GM19193 (cell line): Measurements from ENCODE around the gene PCMTD2.

Experiments used
- POLR2A ChIP-seq: IDR thresholded peaks from 4 replicates; pipeline ENCODE4 v1.6.1; 2011; ENCODE audit not compliant: insufficient read depth, insufficient read length; ENCODE audit errors: extremely low read depth

The PCMTD2 gene

GRCh38 chr20:64229507-64230061, 26.0 kb upstream of the PCMTD2 start:
- no peak for TF ChIP-seq POLR2A

- no peak for TF ChIP-seq POLR2A
Measured at GRCh38 chr20:64230461-64231145, 24.9 kb upstream of the PCMTD2 start.

- TF ChIP-seq POLR2A, result no peak
Measured at GRCh38 chr20:64231621-64232550, 23.7 kb upstream of the PCMTD2 start.

- no peak for TF ChIP-seq POLR2A
Measured at GRCh38 chr20:64232794-64233193, 22.8 kb upstream of the PCMTD2 start.

GRCh38 chr20:64233725-64234124, 21.8 kb upstream of the PCMTD2 start:
- TF ChIP-seq POLR2A, result no peak

- TF ChIP-seq POLR2A, result no peak
Measured at GRCh38 chr20:64234291-64234791, 21.2 kb upstream of the PCMTD2 start.

GRCh38 chr20:64236137-64237088, 19.1 kb upstream of the PCMTD2 start:
- no peak for TF ChIP-seq POLR2A

DNA sequence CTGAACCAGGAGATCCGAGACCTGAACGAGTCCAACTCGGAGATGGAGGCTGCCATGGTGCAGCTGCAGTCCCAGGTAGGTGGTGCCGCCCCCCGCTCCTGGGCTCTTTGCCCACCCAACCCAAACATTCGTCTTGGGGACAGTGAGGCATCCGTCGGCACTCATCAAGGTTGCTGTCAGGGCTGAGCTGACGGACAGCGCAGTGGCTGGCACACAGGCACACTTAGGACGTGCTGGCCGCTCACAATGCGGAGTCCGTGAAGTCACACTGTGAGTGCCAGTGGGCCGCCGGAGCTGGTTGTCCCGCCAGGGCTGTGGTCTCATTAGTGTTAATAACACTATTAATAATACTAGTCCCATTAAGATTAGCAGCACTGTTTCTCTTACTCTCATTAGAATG, 18.2 kb upstream of the PCMTD2 start:
- TF ChIP-seq POLR2A, result no peak

- TF ChIP-seq POLR2A, result no peak
Measured at GRCh38 chr20:64238115-64238825, 17.3 kb upstream of the PCMTD2 start.

DNA sequence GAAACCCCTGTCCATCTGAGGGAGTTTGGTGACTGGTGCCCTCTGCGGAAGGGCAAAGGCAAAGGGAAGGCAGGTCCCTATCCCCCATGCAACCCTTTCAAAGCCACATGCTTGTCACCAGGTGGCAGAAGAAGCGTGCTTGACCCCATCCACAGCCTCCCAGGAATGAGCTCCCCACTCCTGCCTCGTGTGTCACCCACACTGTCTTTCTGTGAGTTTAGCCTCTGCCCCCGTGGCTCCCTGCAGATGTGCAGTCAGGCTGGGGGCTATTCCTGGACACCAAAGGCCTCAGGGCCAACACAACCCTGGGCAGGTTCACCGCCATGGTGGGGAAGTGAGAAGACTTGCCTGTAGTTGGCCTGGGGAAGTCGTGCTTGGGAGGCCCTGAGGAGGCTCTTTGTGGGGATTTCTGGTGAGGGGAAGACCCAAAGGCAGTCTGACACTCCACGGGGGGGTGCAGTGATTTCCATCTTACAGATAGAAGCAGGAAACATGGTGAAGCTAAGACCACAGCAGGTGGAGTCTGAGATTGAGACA, 16.6 kb upstream of the PCMTD2 start:
- no peak for TF ChIP-seq POLR2A

DNA sequence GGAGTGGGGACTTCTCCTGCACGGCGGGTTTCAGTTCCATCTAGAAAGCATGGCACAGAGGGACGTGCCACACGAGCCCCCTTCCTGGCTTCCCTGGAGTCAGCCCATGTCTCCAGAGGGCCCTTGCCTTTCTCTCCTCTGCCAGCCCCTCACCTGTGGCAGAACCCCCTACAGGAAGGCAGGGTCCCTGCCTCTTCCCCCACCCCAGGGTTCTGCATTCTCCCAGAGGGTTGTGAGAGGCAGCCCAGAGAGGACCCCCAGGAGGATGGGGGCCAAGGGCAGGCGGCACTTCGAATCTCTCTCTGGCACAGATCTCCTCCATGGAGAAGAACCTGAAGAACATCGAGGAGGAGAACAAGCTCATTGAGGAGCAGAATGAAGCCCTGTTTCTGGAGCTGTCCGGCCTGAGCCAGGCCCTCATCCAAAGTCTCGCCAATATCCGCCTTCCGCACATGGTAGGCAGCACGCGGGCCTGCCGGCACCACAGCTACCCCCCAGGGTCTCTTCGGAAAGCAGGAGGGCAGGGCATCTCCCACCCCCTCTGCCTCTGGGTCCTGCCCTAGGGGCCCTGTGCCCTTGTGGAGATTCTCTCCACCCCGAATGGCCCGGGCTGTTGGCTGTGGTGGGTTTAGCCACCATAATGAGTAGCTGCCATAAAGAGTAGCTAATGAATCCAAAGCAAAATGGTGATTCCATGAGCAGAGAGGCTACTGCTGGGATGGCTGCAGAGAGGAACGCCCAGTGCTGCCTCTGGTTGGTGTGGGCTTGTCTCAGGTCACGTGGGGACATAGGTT, 15.9 kb upstream of the PCMTD2 start:
- no peak for TF ChIP-seq POLR2A

DNA sequence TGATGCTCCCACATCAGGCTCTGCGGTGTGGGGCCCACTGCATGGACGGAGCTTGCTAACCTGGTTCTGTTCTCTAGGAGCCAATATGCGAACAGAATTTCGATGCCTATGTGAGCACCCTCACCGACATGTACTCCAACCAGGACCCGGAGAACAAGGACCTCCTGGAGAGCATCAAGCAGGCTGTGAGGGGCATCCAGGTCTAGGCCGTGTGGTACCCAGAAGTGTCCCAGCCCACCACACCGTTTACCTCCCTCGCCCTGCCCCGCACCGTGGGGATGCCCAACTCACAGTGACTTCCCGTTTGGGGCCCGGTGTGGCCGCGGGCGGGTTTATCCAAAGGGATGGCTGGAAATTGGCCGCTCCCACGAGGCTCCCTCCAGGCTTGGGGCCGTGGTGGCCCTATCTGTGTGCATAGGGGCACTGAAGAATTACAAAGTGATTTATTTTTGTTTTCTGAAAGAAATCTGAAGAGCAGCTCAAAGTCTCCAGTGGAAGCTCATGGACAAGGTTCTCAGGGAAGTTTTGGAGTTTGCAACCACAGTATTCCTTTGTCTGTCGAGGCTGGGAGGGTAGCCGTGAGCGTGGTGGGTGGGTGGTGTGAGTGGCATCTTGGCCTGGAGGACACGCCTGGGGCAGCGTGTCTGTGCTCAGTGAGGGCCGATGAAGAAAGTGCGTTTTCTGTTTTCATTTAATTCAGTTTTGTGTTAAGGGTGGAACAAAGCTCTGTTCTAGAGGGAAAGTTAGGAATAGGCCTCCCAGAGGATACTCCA, 15.1 kb upstream of the PCMTD2 start:
- TF ChIP-seq POLR2A, result no peak
